GM12873 (cell line): ENCODE data around the gene FRMD4A.

Experiments used
- CTCF ChIP-seq: IDR thresholded peaks from 2 replicates; pipeline ENCODE4 v1.5.1; 2012; ENCODE audit warnings: low read depth, mild to moderate bottlenecking, moderate library complexity, low read length, control low read depth; ENCODE audit not compliant: insufficient read depth; ENCODE audit errors: missing control alignments

The FRMD4A gene

DNA sequence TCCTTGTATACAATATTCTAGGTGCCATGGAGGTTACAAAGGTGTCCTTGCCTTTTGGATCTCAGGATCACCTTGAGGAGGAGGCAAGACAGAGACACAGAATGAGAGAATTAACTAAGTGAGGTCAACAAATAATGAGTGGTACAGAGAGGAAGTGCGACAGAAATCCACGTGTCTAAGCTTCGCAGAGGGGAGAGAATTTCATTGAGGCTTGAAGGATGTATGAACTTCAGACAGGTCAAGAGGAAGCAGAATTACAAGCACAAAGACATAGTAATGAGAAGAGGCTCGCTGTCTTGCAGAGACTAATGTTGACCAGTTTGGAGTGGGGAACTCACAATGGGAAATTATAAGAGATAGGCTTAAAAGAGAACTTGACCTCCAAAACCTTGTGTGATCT, 308.7 kb downstream of the FRMD4A start:
- TF ChIP-seq CTCF, result no peak

- TF ChIP-seq CTCF, result no peak
These were observed 310.6 kb downstream of the FRMD4A start for GRCh38 chr10:14020037-14020664.

GRCh38 chr10:14017467-14017866, 313.3 kb downstream of the FRMD4A start:
- no peak for TF ChIP-seq CTCF

DNA sequence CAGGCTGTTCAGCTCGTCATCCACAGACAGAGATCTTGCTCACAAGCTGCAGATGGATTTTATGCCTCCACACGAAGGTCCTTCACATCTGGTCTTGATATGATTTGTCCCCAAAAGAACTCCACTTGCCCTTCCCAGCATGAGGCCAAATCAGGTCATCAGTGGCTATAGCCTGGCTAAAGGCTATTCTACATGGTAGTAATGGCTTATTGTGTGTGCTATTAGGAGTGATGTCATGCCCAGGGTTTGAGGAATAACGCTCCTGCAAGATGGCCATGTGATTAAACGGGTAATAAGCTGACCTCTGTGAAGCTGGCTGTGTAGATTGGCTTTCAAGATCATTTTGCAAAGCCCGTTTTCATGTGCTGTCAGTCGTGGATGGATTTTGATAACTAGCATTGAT, 313.8 kb downstream of the FRMD4A start:
- no peak for TF ChIP-seq CTCF

GRCh38 chr10:14016011-14016536, 314.6 kb downstream of the FRMD4A start:
- TF ChIP-seq CTCF, result no peak

- no peak for TF ChIP-seq CTCF
These were observed 316.3 kb downstream of the FRMD4A start for GRCh38 chr10:14014423-14014822.

- TF ChIP-seq CTCF, result no peak
These were observed 319.8 kb downstream of the FRMD4A start for GRCh38 chr10:14010769-14011574.
